Motor neuron (in vitro differentiated cells): ENCODE results near the gene EPHA8. TPM values are rescaled to one million over a fixed set of nuclear protein-coding genes. Genes with fewer than 3 reads are reported as not detected.

Source experiments
- ATAC-seq, 8 experiments: fragments of 200-7000 bp; cut with Tn5 transposase; replicated peaks in 6 of 8; 2 replicates each; pipeline ENCODE4 v1.8.0; 2021; ENCODE audit warnings: mild to moderate bottlenecking in 8 of 8, moderate library complexity in 8 of 8
- H3K27ac ChIP-seq, 2 donors: fragments of 250-450 bp; sonication (Bioruptor Pico); 2 replicates each; pipeline ENCODE4 v1.9.0; 2021; ENCODE audit warnings: antibody characterized with exemption in 2 of 2, mild to moderate bottlenecking in 2 of 2, moderate library complexity in 1 of 2
- H3K4me1 ChIP-seq, 2 donors: fragments of 250-450 bp; sonication (Bioruptor Pico); replicated peaks in 1 of 2; 2 replicates each; pipeline ENCODE4 v1.6.1; 2021; ENCODE audit warnings: antibody characterized with exemption in 2 of 2, mild to moderate bottlenecking in 2 of 2, moderate library complexity in 1 of 2
- H3K4me3 ChIP-seq, 5 donors: fragments of 250-450 bp; sonication (Bioruptor Pico); 2 replicates each; pipeline ENCODE4 v1.9.0; 2021; ENCODE audit warnings: antibody characterized with exemption in 5 of 5, mild to moderate bottlenecking in 5 of 5, moderate library complexity in 4 of 5
- WGBS, 10 experiments: fragments of 450-650 bp; shearing (Covaris generic); methylation state at CpG; one replicate each; pipeline ENCODE4 v1.0.0; 2022; 5-methylcytosine and 5-hydroxymethylcytosine counted together
- in situ Hi-C, 9 experiments: fragments of 400-800 bp; cut with MboI; loops; one replicate each; pipeline ENCODE4 v1.15.0; 2021; ENCODE audit warnings: low sequenced_read_pairs in 9 of 9, low pct_unique_long_range_greater_than_20kb in 2 of 9; ENCODE audit not compliant: unreplicated experiment in 9 of 9
- total RNA-seq, 8 experiments: library from RNA; unstranded; fragments of 300-600 nt; gene quantifications; 2 replicates each; pipeline versions ENCODE4 v1.2.3 to v1.2.4, GENCODE V29; 2022

Gene EPHA8
- total RNA-seq, 8 experiments from 2014 or later: 0.28 to 15.0 (median 1.6) TPM; not detected in 1

DNA sequence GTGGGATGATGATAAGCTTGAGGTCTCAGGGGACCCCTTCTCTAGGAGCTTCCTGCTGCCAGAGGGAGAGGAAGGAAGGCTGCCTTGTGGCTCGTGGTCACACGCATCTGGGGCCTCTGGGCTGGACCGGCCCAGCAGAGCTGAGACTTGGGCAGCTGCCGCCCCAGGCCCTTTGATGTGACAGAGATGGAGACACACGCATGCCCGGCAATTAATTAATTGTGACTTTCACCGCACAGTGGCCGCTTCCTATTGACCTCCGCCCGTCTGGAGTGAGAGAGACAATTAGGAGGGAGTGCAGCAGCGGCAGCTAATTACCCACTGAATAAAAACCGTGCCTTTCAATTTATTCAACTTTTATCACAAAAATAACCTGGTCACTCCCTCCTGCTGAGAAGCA is 56.5 kb downstream of the EPHA8 start:
- 0 to 53% (median 8%) methylated on average over 1 to 7 of the region's 12 CpGs; no CpG with 5 or more reads in 5 of the 10 experiments for WGBS, 10 experiments
- Histone ChIP-seq H3K4me1 (peaks cover 10 to 16% of the 10 kb centered on the region in 2 donors), H3K27ac (no peak overlapping the region), H3K4me3 (no peak overlapping the region)
- ATAC-seq: peak in 5 of 8 experiments; percentile 24 to 70 (median 66)
- in situ Hi-C loops: no loop called here

DNA sequence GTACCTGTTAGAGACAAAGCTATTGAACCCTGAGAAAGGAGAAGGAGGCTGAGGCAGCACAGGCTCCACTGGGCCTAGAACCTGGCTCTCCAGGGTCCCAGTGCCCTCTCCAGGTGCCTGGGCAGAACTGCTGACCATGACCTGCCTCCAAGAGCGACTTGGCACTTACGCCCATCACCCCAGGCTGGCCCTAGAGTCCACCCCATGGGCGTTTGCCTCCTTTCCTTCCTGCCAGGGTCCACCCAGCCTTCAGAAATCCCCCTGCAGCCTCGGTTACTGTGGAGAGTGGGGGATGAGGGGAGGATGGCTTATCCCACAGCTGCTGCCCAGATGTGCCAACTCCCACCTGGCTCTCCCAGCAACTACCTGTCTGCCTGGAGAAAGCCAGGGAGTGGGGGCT is 58.5 kb downstream of the EPHA8 start:
- Histone ChIP-seq H3K4me1 (peaks cover 19 to 22% of the 10 kb centered on the region in 2 donors), H3K27ac (no peak overlapping the region), H3K4me3 (no peak overlapping the region)
- no peak for ATAC-seq
- WGBS, 10 experiments: 40 to 85% (median 80%) methylated on average over 1 to 4 of the region's 4 CpGs; no CpG with 5 or more reads in 5 of the 10 experiments
- in situ Hi-C loops: no loop called here

DNA sequence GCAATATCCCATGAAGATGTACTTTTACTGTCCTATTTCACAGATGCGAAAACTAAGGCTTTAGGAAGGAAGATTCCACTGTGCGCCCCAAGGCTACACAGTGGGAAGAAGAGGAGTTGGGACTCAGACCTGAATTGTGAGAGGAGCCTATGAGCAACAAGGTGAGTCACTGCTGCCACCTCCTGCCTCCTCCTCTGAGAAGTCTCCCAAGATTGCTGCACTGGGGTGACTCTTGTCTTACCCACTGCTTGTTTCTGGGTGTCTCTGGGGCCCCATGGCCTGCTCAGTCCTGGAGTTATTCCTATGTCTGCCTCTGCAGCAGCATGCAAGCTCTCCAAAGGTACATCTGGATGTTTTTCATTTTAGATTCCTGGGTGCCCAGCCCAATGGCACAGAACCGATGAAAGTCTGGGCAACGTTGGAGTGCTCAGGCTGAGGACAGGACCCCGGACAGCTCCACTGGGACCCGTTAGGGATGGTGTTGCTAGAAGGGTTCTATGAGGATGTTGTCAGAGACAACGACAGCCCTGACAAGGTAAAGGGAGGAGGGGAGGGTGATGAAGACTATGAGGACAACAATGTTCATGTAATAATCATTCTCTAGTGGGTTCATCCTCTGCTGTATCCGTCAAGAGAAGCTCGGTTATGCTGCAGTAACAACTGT is 62.1 kb downstream of the EPHA8 start:
- Histone ChIP-seq H3K4me1 (peaks cover 26 to 31% of the 10 kb centered on the region in 2 donors), H3K27ac (no peak overlapping the region), H3K4me3 (no peak overlapping the region)
- 23 to 84% (median 40%) methylated on average over 2 to 9 of the region's 9 CpGs; no CpG with 5 or more reads in 1 of the 10 experiments for WGBS, 10 experiments
- ATAC-seq: peak in 3 of 8 experiments; percentile 20 to 55 (median 28)
- in situ Hi-C loops: loop anchor here in 7 of 9 experiments (25.0 kb wide), 4 partner anchors 213 to 513 kb away; partner anchors contain the start of gene WNT4 (in 3 of the 7)

- Histone ChIP-seq H3K4me1 (peaks cover 37 to 39% of the 10 kb centered on the region in 2 donors), H3K27ac (peak overlapping the region in 1 of 2 donors; percentile 48), H3K4me3 (no peak overlapping the region)
- in situ Hi-C loops: loop anchor here in 7 of 9 experiments (25.0 kb wide), 4 partner anchors 214 to 514 kb away; partner anchors contain the start of gene WNT4 (in 3 of the 7)
- ATAC-seq: peak; percentile 75 to 87 (median 82)
- WGBS, 10 experiments: 10 to 27% (median 17%) methylated on average over 5 to 7 of the region's 20 CpGs; no CpG with 5 or more reads in 7 of the 10 experiments
These were observed 63.2 kb downstream of the EPHA8 start for GRCh38 chr1:22626237-22627157.

GRCh38 chr1:22627331-22627730 is 64.0 kb downstream of the EPHA8 start:
- in situ Hi-C loops: loop anchor here in 7 of 9 experiments (25.0 kb wide), 4 partner anchors 215 to 515 kb away; partner anchors contain the start of gene WNT4 (in 3 of the 7)
- WGBS, 10 experiments: 51 to 83% (median 66%) methylated on average over 3 to 4 of the region's 5 CpGs; no CpG with 5 or more reads in 7 of the 10 experiments
- peaks cover 42 to 46% of the 10 kb centered on the region in 2 donors for H3K4me1 ChIP-seq
- ATAC-seq: peak in 3 of 8 experiments; percentile 12 to 28 (median 17)
- H3K27ac ChIP-seq: no peak overlapping the region
- no peak overlapping the region for H3K4me3 ChIP-seq

GRCh38 chr1:22628698-22629444 is 65.6 kb downstream of the EPHA8 start:
- 0 to 66% (median 53%) methylated on average over 3 to 10 of the region's 11 CpGs for WGBS, 10 experiments
- in situ Hi-C loops: loop anchor here in 7 of 9 experiments (25.0 kb wide), 4 partner anchors 217 to 517 kb away; partner anchors contain the start of gene WNT4 (in 3 of the 7)
- no peak overlapping the region for H3K4me3 ChIP-seq
- no peak overlapping the region for H3K27ac ChIP-seq
- H3K4me1 ChIP-seq: peaks cover 42 to 46% of the 10 kb centered on the region in 2 donors
- ATAC-seq: no peak

GRCh38 chr1:22629886-22630285 is 66.6 kb downstream of the EPHA8 start:
- no peak overlapping the region for H3K4me3 ChIP-seq
- H3K27ac ChIP-seq: no peak overlapping the region
- H3K4me1 ChIP-seq: peaks cover 42 to 46% of the 10 kb centered on the region in 2 donors
- in situ Hi-C loops: loop anchor here in 8 of 9 experiments (10.0 to 25.0 kb wide), 5 partner anchors 205 to 518 kb away; partner anchors contain the start of gene WNT4 (in 3 of the 8)
- 0 to 80% (median 22%) methylated on average over 1 to 2 of the region's 2 CpGs; no CpG with 5 or more reads in 1 of the 10 experiments for WGBS, 10 experiments
- no peak for ATAC-seq

- no peak overlapping the region for H3K27ac ChIP-seq
- peaks cover 21 to 29% of the 10 kb centered on the region in 2 donors for H3K4me1 ChIP-seq
- no peak overlapping the region for H3K4me3 ChIP-seq
- 0 to 100% (median 78%) methylated on average over 1 to 8 of the region's 10 CpGs; no CpG with 5 or more reads in 3 of the 10 experiments for WGBS, 10 experiments
- no peak for ATAC-seq
- in situ Hi-C loops: loop anchor here in 8 of 9 experiments (10.0 to 25.0 kb wide), 5 partner anchors 209 to 522 kb away; partner anchors contain the start of gene WNT4 (in 3 of the 8)
These were observed 70.6 kb downstream of the EPHA8 start for GRCh38 chr1:22633697-22634463.

DNA sequence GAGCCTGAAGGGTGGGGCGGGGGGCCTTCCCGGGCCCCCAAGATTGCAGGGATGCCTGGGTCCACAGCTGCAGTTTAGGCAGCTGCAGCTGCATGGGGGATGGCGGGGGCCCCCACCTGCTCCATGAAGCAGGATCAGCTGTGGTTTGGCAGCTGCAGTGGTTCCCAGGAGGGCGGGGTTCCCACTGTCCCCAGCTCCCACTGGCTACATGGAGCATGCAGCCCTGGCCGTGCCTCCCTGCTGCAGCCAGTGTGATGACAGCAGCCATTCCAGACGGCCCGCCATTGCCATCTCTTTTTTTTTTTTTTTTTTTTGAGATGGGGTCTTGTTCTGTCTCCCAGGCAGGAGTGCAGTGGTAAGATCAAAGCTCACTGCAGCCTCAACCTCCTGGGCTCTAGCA is 72.1 kb downstream of the EPHA8 start:
- H3K27ac ChIP-seq: no peak overlapping the region
- peak in 3 of 8 experiments; percentile 20 to 65 (median 43) for ATAC-seq
- in situ Hi-C loops: loop anchor here in 8 of 9 experiments (10.0 to 25.0 kb wide), 5 partner anchors 211 to 523 kb away; partner anchors contain the start of gene WNT4 (in 3 of the 8)
- H3K4me3 ChIP-seq: no peak overlapping the region
- 0 to 80% (median 50%) methylated on average over 1 to 7 of the region's 7 CpGs; no CpG with 5 or more reads in 3 of the 10 experiments for WGBS, 10 experiments
- peaks cover 10 to 22% of the 10 kb centered on the region in 2 donors for H3K4me1 ChIP-seq

- no peak for ATAC-seq
- Histone ChIP-seq H3K4me3 (no peak within 1 kb of the TSS), H3K4me1 (peaks cover 8 to 18% of the 10 kb centered on the region in 2 donors), H3K27ac (no peak within 1 kb of the TSS)
- WGBS, 10 experiments: 0 to 83% (median 40%) methylated on average over 1 to 4 of the region's 5 CpGs; no CpG with 5 or more reads in 1 of the 10 experiments
- in situ Hi-C loops: loop anchor here in 8 of 9 experiments (10.0 to 25.0 kb wide), 5 partner anchors 212 to 524 kb away; partner anchors contain the start of gene WNT4 (in 3 of the 8)
These were observed 73.1 kb downstream of the EPHA8 start, which contains the start of gene C1QA for GRCh38 chr1:22636353-22636752. C1QA (plus strand) TSS chr1:22636628; CDS start chr1:22637617, 989 bp downstream.

- 40 to 84% (median 76%) methylated on average over 1 to 6 of the region's 6 CpGs; no CpG with 5 or more reads in 3 of the 10 experiments for WGBS, 10 experiments
- Histone ChIP-seq H3K4me1 (peaks cover 8 to 18% of the 10 kb centered on the region in 2 donors), H3K4me3 (no peak overlapping the region), H3K27ac (no peak overlapping the region)
- ATAC-seq: peak in 4 of 8 experiments; percentile 13 to 49 (median 26)
- in situ Hi-C loops: loop anchor here in 8 of 9 experiments (10.0 to 25.0 kb wide), 5 partner anchors 212 to 525 kb away; partner anchors contain the start of gene WNT4 (in 3 of the 8)
These were observed 73.6 kb downstream of the EPHA8 start for GRCh38 chr1:22636927-22637326.
